ENCODE data around the gene APBB1. TPM values are rescaled to one million over a fixed set of nuclear protein-coding genes. Genes with fewer than 3 reads are reported as not detected.

Gene APBB1
- total RNA-seq, 1 experiment from 2014 or later, result 24.7 TPM

- Histone ChIP-seq H3K27ac (ENCODE audit: low read length) (no peak overlapping the region), H3K9ac (ENCODE audit: low read length) (no peak overlapping the region), H4K20me1 (ENCODE audit: low read length) (no peaks in the 10 kb centered on the region), H3K27me3 (ENCODE audit: low read length) (no peaks in the 10 kb centered on the region), H3K9me2 (replicated peaks; ENCODE audit: low read length) (no peaks in the 10 kb centered on the region), H3K4me1 (ENCODE audit: insufficient read depth, low read length) (no peaks in the 10 kb centered on the region), H3K36me3 (ENCODE audit: low read depth, low read length) (no peaks in the 10 kb centered on the region), H3K4me3 (ENCODE audit: low read length) (no peak overlapping the region), H3K4me2 (ENCODE audit: low read length) (no peak overlapping the region), H3F3A (ENCODE audit: low read length, unreplicated experiment) (no peaks in the 10 kb centered on the region), H3K9me3 (ENCODE audit: low read length) (no peaks in the 10 kb centered on the region), H2AFZ (ENCODE audit: low read length) (no peak overlapping the region), H3K79me2 (ENCODE audit: low read length) (no peaks in the 10 kb centered on the region)
- ChIA-PET POLR2A (ENCODE audit: unreplicated experiment) (no interaction called here), CTCF (no interaction called here)
- BruUV-seq (replicated peaks), result no TSS peak
- ATAC-seq (no peak), DNase-seq (no peak)
- intact Hi-C loops (cut with micrococcal nuclease), result no loop called here
- TF ChIP-seq EZH2phosphoT487 (IDR thresholded peaks at IDR 0.05; ENCODE audit: borderline replicate concordance, low read length) (no peak), EZH2 (IDR thresholded peaks at IDR 0.05; ENCODE audit: low read length, unreplicated experiment) (no peak)
Measured at GRCh38 chr11:6405052-6405667, 13.7 kb downstream of the APBB1 start.

GRCh38 chr11:6404342-6405051 lies 14.4 kb downstream of the APBB1 start:
- DNase-seq, result no peak
- H3K4me3 ChIP-seq (ENCODE audit: low read length), result no peak overlapping the region
- H3K4me2 ChIP-seq (ENCODE audit: low read length), result no peak overlapping the region
- intact Hi-C loops (cut with micrococcal nuclease), result no loop called here
- ChIA-PET POLR2A (ENCODE audit: unreplicated experiment) (no interaction called here), CTCF (no interaction called here)
- H3K79me2 ChIP-seq (ENCODE audit: low read length), result no peaks in the 10 kb centered on the region
- no peaks in the 10 kb centered on the region for H3K4me1 ChIP-seq (ENCODE audit: insufficient read depth, low read length)
- H3K9ac ChIP-seq (ENCODE audit: low read length), result no peak overlapping the region
- H4K20me1 ChIP-seq (ENCODE audit: low read length), result no peaks in the 10 kb centered on the region
- no peaks in the 10 kb centered on the region for H3K9me2 ChIP-seq (replicated peaks; ENCODE audit: low read length)
- no peaks in the 10 kb centered on the region for H3K9me3 ChIP-seq (ENCODE audit: low read length)
- H3K27me3 ChIP-seq (ENCODE audit: low read length), result no peaks in the 10 kb centered on the region
- H2AFZ ChIP-seq (ENCODE audit: low read length), result no peak overlapping the region
- no TSS peak for BruUV-seq (replicated peaks)
- no peak overlapping the region for H3K27ac ChIP-seq (ENCODE audit: low read length)
- no peaks in the 10 kb centered on the region for H3F3A ChIP-seq (ENCODE audit: low read length, unreplicated experiment)
- ATAC-seq, result no peak
- H3K36me3 ChIP-seq (ENCODE audit: low read depth, low read length), result no peaks in the 10 kb centered on the region
- no peak for TF ChIP-seq EZH2 (IDR thresholded peaks at IDR 0.05; ENCODE audit: low read length, unreplicated experiment)
- TF ChIP-seq, protein P1, sequence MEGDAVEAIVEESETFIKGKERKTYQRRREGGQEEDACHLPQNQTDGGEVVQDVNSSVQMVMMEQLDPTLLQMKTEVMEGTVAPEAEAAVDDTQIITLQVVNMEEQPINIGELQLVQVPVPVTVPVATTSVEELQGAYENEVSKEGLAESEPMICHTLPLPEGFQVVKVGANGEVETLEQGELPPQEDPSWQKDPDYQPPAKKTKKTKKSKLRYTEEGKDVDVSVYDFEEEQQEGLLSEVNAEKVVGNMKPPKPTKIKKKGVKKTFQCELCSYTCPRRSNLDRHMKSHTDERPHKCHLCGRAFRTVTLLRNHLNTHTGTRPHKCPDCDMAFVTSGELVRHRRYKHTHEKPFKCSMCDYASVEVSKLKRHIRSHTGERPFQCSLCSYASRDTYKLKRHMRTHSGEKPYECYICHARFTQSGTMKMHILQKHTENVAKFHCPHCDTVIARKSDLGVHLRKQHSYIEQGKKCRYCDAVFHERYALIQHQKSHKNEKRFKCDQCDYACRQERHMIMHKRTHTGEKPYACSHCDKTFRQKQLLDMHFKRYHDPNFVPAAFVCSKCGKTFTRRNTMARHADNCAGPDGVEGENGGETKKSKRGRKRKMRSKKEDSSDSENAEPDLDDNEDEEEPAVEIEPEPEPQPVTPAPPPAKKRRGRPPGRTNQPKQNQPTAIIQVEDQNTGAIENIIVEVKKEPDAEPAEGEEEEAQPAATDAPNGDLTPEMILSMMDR (conservative IDR thresholded peaks at IDR 0.05; ENCODE audit: low read depth, low read length), result no peak
- no peak for TF ChIP-seq EZH2phosphoT487 (IDR thresholded peaks at IDR 0.05; ENCODE audit: borderline replicate concordance, low read length)

- ChIA-PET POLR2A (ENCODE audit: unreplicated experiment) (no interaction called here), CTCF (no interaction called here)
- Histone ChIP-seq H3K9me3 (ENCODE audit: low read length) (no peaks in the 10 kb centered on the region), H4K20me1 (ENCODE audit: low read length) (no peaks in the 10 kb centered on the region), H3K9ac (ENCODE audit: low read length) (no peak overlapping the region), H3K4me3 (ENCODE audit: low read length) (no peak overlapping the region), H3K9me2 (replicated peaks; ENCODE audit: low read length) (no peaks in the 10 kb centered on the region), H2AFZ (ENCODE audit: low read length) (no peak overlapping the region), H3K36me3 (ENCODE audit: low read depth, low read length) (no peaks in the 10 kb centered on the region), H3K79me2 (ENCODE audit: low read length) (no peaks in the 10 kb centered on the region), H3K4me2 (ENCODE audit: low read length) (no peak overlapping the region), H3K27ac (ENCODE audit: low read length) (no peak overlapping the region), H3F3A (ENCODE audit: low read length, unreplicated experiment) (no peaks in the 10 kb centered on the region), H3K4me1 (ENCODE audit: insufficient read depth, low read length) (no peaks in the 10 kb centered on the region), H3K27me3 (ENCODE audit: low read length) (no peaks in the 10 kb centered on the region)
- no peak for ATAC-seq
- TF ChIP-seq EZH2 (IDR thresholded peaks at IDR 0.05; ENCODE audit: low read length, unreplicated experiment) (no peak), EZH2phosphoT487 (IDR thresholded peaks at IDR 0.05; ENCODE audit: borderline replicate concordance, low read length) (no peak)
- TF ChIP-seq, protein P1 (conservative IDR thresholded peaks at IDR 0.05; ENCODE audit: low read depth, low read length), result no peak
- intact Hi-C loops (cut with micrococcal nuclease), result no loop called here
- no TSS peak for BruUV-seq (replicated peaks)
- DNase-seq, result no peak
Measured at GRCh38 chr11:6403539-6403938, 15.4 kb downstream of the APBB1 start.
